Osteoblast (primary cell): ENCODE measurements around the gene CSF1R. TPM values are rescaled to one million over a fixed set of nuclear protein-coding genes. Genes with fewer than 3 reads are reported as not detected.
A peak's percentile ranks its signal among the peaks of the same experiment; 100 is the strongest.

ENCODE experiments used
- DNase-seq: peaks from one replicate; pipeline ENCODE4 v3.0.0; 2011; ENCODE audit warnings: low spot score, mixed read lengths; ENCODE audit not compliant: insufficient read length; ENCODE audit errors: missing footprints
- H2AFZ ChIP-seq: 2 replicates; pipeline ENCODE4 v1.6.0; 2011; ENCODE audit warnings: mild to moderate bottlenecking, low read length
- H3K27ac ChIP-seq: 2 replicates; pipeline ENCODE4 v1.5.1; 2011; ENCODE audit warnings: mild to moderate bottlenecking, low read depth, low read length, moderate library complexity
- H3K27me3 ChIP-seq: 2 replicates; pipeline ENCODE4 v1.6.0; 2012; ENCODE audit warnings: mild to moderate bottlenecking, control low read depth, inconsistent platforms, low read length, moderate library complexity; ENCODE audit not compliant: insufficient read depth
- H3K36me3 ChIP-seq: 2 replicates; pipeline ENCODE4 v1.5.1; 2011; ENCODE audit warnings: mild to moderate bottlenecking, low read length, control low read depth, moderate library complexity; ENCODE audit not compliant: insufficient read depth
- H3K4me1 ChIP-seq: 2 replicates; pipeline ENCODE4 v1.5.1; 2011; ENCODE audit warnings: mild to moderate bottlenecking, low read length, control low read depth, moderate library complexity; ENCODE audit not compliant: insufficient read depth
- H3K4me2 ChIP-seq: 2 replicates; pipeline ENCODE4 v1.6.0; 2011; ENCODE audit warnings: mild to moderate bottlenecking, low read length; ENCODE audit not compliant: insufficient read depth
- H3K4me3 ChIP-seq: fragments of 200-600 bp; sonication (generic); 3 replicates; pipeline ENCODE4 v1.5.1; 2012; ENCODE audit warnings: mild to moderate bottlenecking, low read length, inconsistent platforms; ENCODE audit not compliant: insufficient read depth
- H3K79me2 ChIP-seq: 2 replicates; pipeline ENCODE4 v1.6.0; 2012; ENCODE audit warnings: mild to moderate bottlenecking, low read length, control low read depth, inconsistent platforms; ENCODE audit not compliant: insufficient read depth
- H3K9me3 ChIP-seq: 2 replicates; pipeline ENCODE4 v1.5.1; 2011; ENCODE audit warnings: low read depth, low read length, control low read depth
- H4K20me1 ChIP-seq: 2 replicates; pipeline ENCODE4 v1.6.0; 2012; ENCODE audit warnings: mild to moderate bottlenecking, low read length, control low read depth; ENCODE audit not compliant: insufficient read depth
- CTCF ChIP-seq: IDR thresholded peaks from 2 replicates; pipeline ENCODE4 v1.5.1; 2011; ENCODE audit warnings: mild to moderate bottlenecking, low read depth, low read length, moderate library complexity; ENCODE audit errors: extremely low read depth
- total RNA-seq: library from RNA; depleted of rRNA; stranded (reverse); fragments of >200 nt; gene quantifications from 2 replicates; pipeline ENCODE4 v1.2.3, GENCODE V29; 2012

CSF1R gene
- total RNA-seq, 1 donor = 0.36 TPM

- H3K79me2 ChIP-seq = no peaks in the 10 kb centered on the region
- no peaks in the 10 kb centered on the region for H3K27me3 ChIP-seq
- H3K27ac ChIP-seq = no peak overlapping the region
- H3K4me1 ChIP-seq = peaks cover 30% of the 10 kb centered on the region
- no peak for DNase-seq
- H3K36me3 ChIP-seq = no peaks in the 10 kb centered on the region
- H2AFZ ChIP-seq = no peak overlapping the region
- no peak for TF ChIP-seq CTCF
- no peak overlapping the region for H3K4me3 ChIP-seq
- H4K20me1 ChIP-seq = no peaks in the 10 kb centered on the region
- H3K9me3 ChIP-seq = peaks cover 4% of the 10 kb centered on the region
- no peak overlapping the region for H3K4me2 ChIP-seq
These were observed 15.5 kb downstream of the CSF1R start for GRCh38 chr5:150070821-150071220.

- DNase-seq = peak; percentile 42
- Histone ChIP-seq H3K36me3 (no peaks in the 10 kb centered on the region), H2AFZ (no peak overlapping the region), H3K79me2 (no peaks in the 10 kb centered on the region), H4K20me1 (no peaks in the 10 kb centered on the region), H3K27ac (no peak overlapping the region), H3K4me2 (no peak overlapping the region), H3K9me3 (peaks cover 4% of the 10 kb centered on the region), H3K4me3 (no peak overlapping the region), H3K4me1 (peaks cover 39% of the 10 kb centered on the region), H3K27me3 (no peaks in the 10 kb centered on the region)
- TF ChIP-seq CTCF = no peak
These were observed 16.4 kb downstream of the CSF1R start for GRCh38 chr5:150069672-150070627.

- H3K27ac ChIP-seq = no peak overlapping the region
- TF ChIP-seq CTCF = no peak
- no peaks in the 10 kb centered on the region for H3K27me3 ChIP-seq
- H3K79me2 ChIP-seq = no peaks in the 10 kb centered on the region
- peaks cover 44% of the 10 kb centered on the region for H3K4me1 ChIP-seq
- no peak overlapping the region for H3K4me2 ChIP-seq
- no peak overlapping the region for H2AFZ ChIP-seq
- no peaks in the 10 kb centered on the region for H3K36me3 ChIP-seq
- H4K20me1 ChIP-seq = no peaks in the 10 kb centered on the region
- DNase-seq = peak; percentile 41
- no peak overlapping the region for H3K4me3 ChIP-seq
- H3K9me3 ChIP-seq = peaks cover 4% of the 10 kb centered on the region
These were observed 17.3 kb downstream of the CSF1R start for GRCh38 chr5:150068961-150069645.

GRCh38 chr5:150068472-150068871 is 17.9 kb downstream of the CSF1R start:
- Histone ChIP-seq H3K36me3 (no peaks in the 10 kb centered on the region), H3K4me2 (no peak overlapping the region), H3K27ac (no peak overlapping the region)

More at GRCh38 chr5:150068472-150068871, 17.9 kb downstream of the CSF1R start:
- no peaks in the 10 kb centered on the region for H4K20me1 ChIP-seq
- no peak for TF ChIP-seq CTCF
- peak; percentile 62 for DNase-seq
- no peak overlapping the region for H3K4me3 ChIP-seq
- H2AFZ ChIP-seq = no peak overlapping the region
- H3K4me1 ChIP-seq = peaks cover 44% of the 10 kb centered on the region
- H3K9me3 ChIP-seq = peaks cover 4% of the 10 kb centered on the region
- no peaks in the 10 kb centered on the region for H3K27me3 ChIP-seq
- no peaks in the 10 kb centered on the region for H3K79me2 ChIP-seq
